Measurements from ENCODE around the gene SRD5A1. TPM values are rescaled to one million over a fixed set of nuclear protein-coding genes. Genes with fewer than 3 reads are reported as not detected.

Gene SRD5A1
- total RNA-seq, 6 experiments from 2014 or later = 24.0 to 28.5 (median 26.6) TPM

- Mint-ChIP-seq H3K36me3 (ENCODE audit: low read depth) (no peaks in the 10 kb centered on the region), H3K27me3 (ENCODE audit: insufficient read depth) (peaks cover 2% of the 10 kb centered on the region), H3K9me3 (no peaks in the 10 kb centered on the region), H3K4me1 (ENCODE audit: low read depth) (peaks cover 8% of the 10 kb centered on the region), H3K4me3 (no peak overlapping the region), H3K27ac (no peak overlapping the region)
- DNase-seq = no peak
- TF ChIP-seq, protein P1, sequence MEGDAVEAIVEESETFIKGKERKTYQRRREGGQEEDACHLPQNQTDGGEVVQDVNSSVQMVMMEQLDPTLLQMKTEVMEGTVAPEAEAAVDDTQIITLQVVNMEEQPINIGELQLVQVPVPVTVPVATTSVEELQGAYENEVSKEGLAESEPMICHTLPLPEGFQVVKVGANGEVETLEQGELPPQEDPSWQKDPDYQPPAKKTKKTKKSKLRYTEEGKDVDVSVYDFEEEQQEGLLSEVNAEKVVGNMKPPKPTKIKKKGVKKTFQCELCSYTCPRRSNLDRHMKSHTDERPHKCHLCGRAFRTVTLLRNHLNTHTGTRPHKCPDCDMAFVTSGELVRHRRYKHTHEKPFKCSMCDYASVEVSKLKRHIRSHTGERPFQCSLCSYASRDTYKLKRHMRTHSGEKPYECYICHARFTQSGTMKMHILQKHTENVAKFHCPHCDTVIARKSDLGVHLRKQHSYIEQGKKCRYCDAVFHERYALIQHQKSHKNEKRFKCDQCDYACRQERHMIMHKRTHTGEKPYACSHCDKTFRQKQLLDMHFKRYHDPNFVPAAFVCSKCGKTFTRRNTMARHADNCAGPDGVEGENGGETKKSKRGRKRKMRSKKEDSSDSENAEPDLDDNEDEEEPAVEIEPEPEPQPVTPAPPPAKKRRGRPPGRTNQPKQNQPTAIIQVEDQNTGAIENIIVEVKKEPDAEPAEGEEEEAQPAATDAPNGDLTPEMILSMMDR (IDR thresholded peaks at IDR 0.05) = no peak
These were observed 48.4 kb downstream of the SRD5A1 start for GRCh38 chr5:6681682-6682081.

- peaks cover 6% of the 10 kb centered on the region for H3K4me1 Mint-ChIP-seq (ENCODE audit: low read depth)
- no peak overlapping the region for H3K27ac Mint-ChIP-seq
- H3K27me3 Mint-ChIP-seq (ENCODE audit: insufficient read depth) = peaks cover 2% of the 10 kb centered on the region
- no peak overlapping the region for H3K4me3 Mint-ChIP-seq
- DNase-seq = no peak
- H3K36me3 Mint-ChIP-seq (ENCODE audit: low read depth) = no peaks in the 10 kb centered on the region
- no peaks in the 10 kb centered on the region for H3K9me3 Mint-ChIP-seq
- TF ChIP-seq, protein P1 (IDR thresholded peaks at IDR 0.05) = no peak
These were observed 49.0 kb downstream of the SRD5A1 start for GRCh38 chr5:6682239-6682638.

DNA sequence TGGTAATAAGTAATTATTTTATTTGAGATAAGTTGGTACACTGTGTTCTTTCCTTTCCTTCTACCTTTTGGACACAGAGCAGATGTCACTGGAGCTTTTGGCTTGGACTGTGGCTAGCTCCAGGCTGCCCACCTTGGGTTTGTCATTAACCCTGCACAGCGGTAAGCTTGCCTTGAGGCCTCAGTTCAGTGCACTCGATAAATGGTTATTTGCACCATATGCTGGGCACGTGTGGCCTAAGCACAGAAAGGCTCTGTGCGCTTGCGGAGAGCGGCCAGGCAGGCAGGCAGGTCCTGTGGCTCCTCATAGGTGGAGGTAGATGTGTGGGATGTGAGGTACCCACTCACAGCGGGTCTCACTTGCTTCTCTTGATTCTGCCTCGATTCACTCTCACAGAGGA is 50.0 kb downstream of the SRD5A1 start:
- Mint-ChIP-seq H3K9me3 (no peaks in the 10 kb centered on the region), H3K36me3 (ENCODE audit: low read depth) (no peaks in the 10 kb centered on the region), H3K4me1 (ENCODE audit: low read depth) (peaks cover 11% of the 10 kb centered on the region), H3K27ac (no peak overlapping the region), H3K4me3 (no peak overlapping the region), H3K27me3 (ENCODE audit: insufficient read depth) (peaks cover 2% of the 10 kb centered on the region)
- TF ChIP-seq, protein P1 (IDR thresholded peaks at IDR 0.05) = no peak
- DNase-seq = no peak

DNA sequence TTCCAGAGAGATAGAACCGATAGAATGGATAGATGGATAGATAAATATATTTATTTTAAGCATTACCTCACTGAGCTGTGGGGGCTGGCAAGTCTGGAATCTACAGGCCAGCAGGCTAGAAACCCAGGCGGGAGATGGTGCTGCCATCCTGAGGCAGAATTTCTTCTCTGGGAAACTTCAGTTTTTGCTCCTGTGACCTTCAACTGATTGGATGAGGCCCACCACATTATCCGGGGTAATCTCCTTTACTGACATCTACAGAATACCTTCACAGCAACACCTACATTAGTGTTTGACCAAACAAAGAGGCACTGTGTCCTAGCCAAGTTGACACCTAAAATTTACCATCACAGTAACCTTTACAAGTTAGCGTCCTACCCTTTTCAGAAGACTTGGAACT is 50.8 kb downstream of the SRD5A1 start:
- Mint-ChIP-seq H3K36me3 (ENCODE audit: low read depth) (no peaks in the 10 kb centered on the region), H3K9me3 (no peaks in the 10 kb centered on the region), H3K27me3 (ENCODE audit: insufficient read depth) (peaks cover 2% of the 10 kb centered on the region), H3K4me1 (ENCODE audit: low read depth) (peaks cover 11% of the 10 kb centered on the region), H3K27ac (no peak overlapping the region), H3K4me3 (no peak overlapping the region)
- TF ChIP-seq, protein P1 (IDR thresholded peaks at IDR 0.05) = no peak
- no peak for DNase-seq

DNA sequence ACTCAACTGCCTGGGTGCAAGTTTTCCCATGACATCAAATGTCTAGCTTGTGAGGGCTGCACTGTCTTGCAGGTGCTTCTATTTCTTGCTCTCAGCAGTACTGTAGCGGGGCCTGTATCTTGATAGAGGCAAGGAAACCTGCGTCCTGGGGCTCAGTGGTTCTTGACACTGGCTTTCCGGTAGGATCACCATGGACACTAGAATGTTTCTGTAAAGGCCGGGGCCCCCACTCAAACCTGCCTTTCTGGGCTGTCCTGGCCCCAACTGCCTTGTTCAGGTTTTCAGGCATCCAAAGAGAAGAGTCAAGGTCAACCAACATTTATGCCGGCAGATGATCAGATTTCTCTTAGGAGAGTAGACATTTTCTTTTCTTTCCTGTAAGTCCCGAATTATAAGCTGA is 53.3 kb downstream of the SRD5A1 start:
- no peak for DNase-seq
- no peaks in the 10 kb centered on the region for H3K9me3 Mint-ChIP-seq
- TF ChIP-seq, protein P1 (IDR thresholded peaks at IDR 0.05) = no peak
- peaks cover 2% of the 10 kb centered on the region for H3K27me3 Mint-ChIP-seq (ENCODE audit: insufficient read depth)
- peak overlapping the region; percentile 71; the same call in 1 of the 2 replicates for H3K4me3 Mint-ChIP-seq
- peaks cover 11% of the 10 kb centered on the region for H3K4me1 Mint-ChIP-seq (ENCODE audit: low read depth)
- no peaks in the 10 kb centered on the region for H3K36me3 Mint-ChIP-seq (ENCODE audit: low read depth)
- no peak overlapping the region for H3K27ac Mint-ChIP-seq

- peaks cover 11% of the 10 kb centered on the region for H3K4me1 Mint-ChIP-seq (ENCODE audit: low read depth)
- no peaks in the 10 kb centered on the region for H3K9me3 Mint-ChIP-seq
- DNase-seq = peak; percentile 35
- H3K4me3 Mint-ChIP-seq = peak overlapping the region; percentile 71
- H3K27ac Mint-ChIP-seq = no peak overlapping the region
- H3K27me3 Mint-ChIP-seq (ENCODE audit: insufficient read depth) = peaks cover 2% of the 10 kb centered on the region
- TF ChIP-seq, protein P1 (IDR thresholded peaks at IDR 0.05) = no peak
- no peaks in the 10 kb centered on the region for H3K36me3 Mint-ChIP-seq (ENCODE audit: low read depth)
These were observed 53.7 kb downstream of the SRD5A1 start for GRCh38 chr5:6686915-6687409.
